NOMO-1 (cell line): ENCODE measurements around the gene HHLA2.
"Not testable (repeated sequence)": the region's sequence is repeated elsewhere in the genome, so short reads cannot be mapped to it uniquely, and the experiment has no call there.

Source experiments
- DNase-seq, 2 experiments: peaks; one replicate each; lab custom pipeline; 2025; ENCODE audit not compliant: unreplicated experiment in 2 of 2; lab: John Stamatoyannopoulos, UW

The HHLA2 gene

DNA sequence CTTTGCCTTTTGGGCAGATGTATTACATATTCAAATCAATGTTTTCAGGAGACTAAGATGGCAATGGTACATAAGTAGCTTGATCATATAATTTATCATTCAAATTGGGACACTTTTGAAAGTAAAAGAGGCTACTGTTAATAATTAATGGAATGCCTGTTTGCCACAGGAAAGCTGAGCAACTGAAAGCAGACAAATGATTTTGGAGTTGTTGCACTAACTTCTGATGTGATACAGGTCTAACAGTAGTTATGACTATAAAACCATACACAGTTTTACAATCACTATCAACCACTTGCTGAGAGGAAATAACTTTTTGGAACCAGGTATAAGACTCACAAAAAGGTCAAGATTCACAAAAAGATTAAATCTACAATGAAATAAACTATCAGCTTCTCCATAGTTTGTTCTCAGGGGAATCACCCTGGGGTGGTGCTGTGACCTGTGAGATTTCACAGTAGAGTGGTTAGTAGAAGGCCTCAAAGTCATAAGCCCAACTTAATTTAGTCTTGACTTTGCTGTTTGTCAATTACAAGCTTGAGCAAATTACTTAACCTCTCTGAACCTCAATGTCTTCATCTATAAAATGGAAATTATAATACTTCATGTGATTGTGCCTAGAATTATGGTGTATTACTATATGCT lies 42.7 kb downstream of the HHLA2 start:
- DNase-seq = no peak

GRCh38 chr3:108341911-108342310 lies 45.6 kb downstream of the HHLA2 start:
- no peak for DNase-seq

DNA sequence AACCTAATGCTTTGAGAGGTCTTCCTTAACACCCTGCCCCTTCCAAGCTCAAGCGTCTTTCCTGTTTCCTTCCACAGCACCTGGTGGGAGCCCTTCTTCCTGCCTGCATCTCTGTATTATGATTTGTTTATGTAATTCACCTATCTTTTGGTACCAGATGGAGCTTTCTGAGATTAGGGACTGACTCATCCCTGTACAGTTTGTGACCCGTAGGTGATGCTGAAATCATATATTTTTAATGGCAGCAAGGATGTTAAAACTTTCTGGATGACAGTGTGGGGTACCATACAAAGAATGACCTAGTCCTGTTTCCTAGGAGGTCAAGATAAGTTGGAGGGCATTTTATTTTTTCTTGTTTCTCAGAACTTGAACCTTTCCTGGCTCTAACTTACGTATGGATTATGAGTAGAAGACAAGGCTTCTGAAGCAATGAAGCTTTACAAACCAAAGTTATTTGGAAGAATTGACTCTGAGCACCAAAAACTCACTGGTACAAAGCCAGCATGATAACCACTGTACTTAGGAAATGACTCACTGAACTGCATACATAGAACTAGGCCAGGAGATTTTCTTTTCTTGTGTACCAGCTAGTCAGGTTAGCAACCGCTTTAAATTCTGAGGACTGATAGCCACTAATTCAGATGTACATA lies 46.6 kb downstream of the HHLA2 start:
- no peak for DNase-seq

DNA sequence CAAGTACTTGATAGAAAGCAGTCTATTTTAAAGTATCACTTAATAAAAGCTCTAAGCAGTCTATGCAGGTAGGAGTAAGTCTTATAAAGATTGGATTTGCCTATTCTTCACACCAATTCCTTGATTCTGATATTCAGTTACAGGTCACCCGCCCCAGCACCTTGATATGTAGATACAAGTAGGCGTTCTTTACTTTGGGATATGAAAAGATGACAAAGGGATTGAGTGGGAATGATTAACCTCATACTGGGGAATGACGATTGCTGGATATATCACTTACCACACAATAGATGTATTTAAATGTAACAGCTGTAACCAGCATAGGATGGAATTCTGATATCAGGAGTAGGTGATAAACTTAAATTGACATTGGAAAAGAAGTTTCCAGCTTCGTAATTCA lies 47.1 kb downstream of the HHLA2 start:
- DNase-seq = no peak

GRCh38 chr3:108345492-108346205 lies 49.3 kb downstream of the HHLA2 start:
- peak; percentile 41 to 42 for DNase-seq

DNA sequence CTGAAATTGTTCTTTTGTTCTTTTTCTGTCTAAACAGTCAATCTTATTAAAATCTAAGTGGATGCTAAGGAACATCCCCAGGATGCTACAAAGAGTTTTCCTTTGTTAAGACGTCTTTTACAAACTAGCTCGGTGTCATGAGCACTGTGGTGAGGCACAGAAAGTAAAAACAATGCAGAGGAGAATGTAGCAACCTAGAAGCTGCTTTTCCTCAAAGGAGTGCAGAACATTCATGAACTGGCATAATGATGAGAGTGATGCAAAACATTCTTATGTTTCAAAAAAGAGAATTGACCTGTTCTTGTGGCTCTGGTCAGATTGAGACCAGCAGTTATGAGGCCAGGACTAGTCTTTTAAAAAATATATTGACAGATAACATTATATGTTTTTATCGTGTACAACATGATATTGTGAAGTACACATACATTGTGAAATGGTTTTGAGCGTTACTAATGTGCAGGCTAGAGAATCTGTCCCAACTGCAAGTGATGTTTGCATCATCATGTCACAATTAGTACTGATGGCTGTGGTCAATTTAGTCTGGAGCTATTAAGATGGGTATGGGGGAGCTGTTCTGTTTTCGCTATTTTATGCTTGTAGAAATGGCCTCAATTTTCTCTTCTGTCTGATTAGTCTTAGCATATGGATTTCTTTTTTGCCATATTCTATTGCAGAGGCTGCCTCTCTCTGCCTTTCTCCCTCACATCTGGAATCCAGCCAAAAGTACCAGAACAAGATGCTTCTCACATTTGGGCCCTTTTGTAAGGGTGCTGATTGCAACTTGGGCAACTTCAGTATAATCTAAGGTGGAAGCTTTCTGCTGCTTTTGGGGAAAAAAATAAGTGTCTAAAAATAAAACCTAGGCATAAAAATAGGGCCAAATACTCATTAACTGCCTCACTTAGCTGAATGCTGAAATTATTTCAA lies 50.2 kb downstream of the HHLA2 start:
- DNase-seq = peak; percentile 78 to 94

GRCh38 chr3:108352176-108352575 lies 55.8 kb downstream of the HHLA2 start:
- DNase-seq = no peak

DNA sequence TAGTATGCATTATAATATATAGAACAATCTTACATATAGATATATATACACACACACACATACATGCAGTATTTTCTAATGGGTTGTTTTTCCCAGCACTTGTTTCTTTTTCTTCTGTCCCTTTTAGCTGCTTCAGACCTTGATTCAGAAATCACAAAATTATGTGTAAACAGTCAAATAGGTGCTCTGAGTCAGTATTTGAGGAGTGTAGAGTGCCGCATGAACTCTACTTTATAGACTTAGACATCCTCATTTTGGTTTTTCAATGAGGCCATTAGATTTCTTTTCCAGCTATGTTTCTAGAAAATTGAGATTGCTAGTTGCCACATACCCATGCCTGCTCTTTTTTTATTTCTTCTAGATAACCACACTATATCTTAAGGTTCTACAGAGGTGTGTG lies 58.2 kb downstream of the HHLA2 start:
- DNase-seq = no peak

DNA sequence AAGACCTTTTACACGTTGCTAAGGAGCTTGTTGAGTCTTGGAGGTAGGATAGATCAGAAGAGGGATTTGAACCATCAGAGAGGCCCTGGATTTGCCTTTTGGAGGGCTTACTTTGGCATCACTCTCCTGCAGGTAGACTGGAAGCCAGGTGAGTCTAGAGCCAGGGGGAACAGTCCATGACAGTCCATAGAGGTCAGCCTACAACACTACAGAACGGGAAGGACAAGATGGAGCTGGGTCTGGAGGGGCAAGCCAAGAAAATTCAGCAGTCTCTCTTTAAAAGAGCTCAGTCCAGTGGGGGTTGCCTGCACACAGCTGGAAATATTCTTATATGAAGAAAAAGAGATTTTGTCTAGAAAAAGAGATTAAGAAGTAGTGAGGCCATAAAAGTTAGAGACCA lies 60.7 kb downstream of the HHLA2 start:
- DNase-seq = no peak

DNA sequence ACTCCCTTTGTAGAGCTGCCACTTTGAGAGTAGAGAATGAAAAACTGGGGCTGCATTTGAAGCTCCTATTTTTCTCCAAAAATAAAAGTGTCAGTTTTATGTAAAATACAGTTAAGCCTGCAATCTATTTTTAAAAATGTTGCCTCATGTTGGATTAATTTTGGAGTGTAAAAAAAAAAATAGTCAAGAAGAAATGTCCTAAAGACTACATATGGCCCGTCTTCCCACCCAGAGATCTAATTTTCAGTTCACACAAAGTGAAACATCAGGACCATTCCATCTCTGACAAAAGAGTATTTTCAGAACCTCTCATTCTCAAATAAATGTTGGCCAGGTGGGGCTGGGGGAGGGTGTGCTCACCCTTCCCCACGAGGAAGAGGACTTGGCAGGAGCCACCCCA lies 62.7 kb downstream of the HHLA2 start:
- DNase-seq = no peak

- DNase-seq = no peak
Observed at GRCh38 chr3:108376026-108376425, 79.7 kb downstream of the HHLA2 start.

- DNase-seq = no peak
Observed at GRCh38 chr3:108377384-108377783, 81.0 kb downstream of the HHLA2 start.

GRCh38 chr3:108378153-108378951 lies 82.0 kb downstream of the HHLA2 start:
- no peak for DNase-seq

- DNase-seq = not testable (repeated sequence)
Observed at GRCh38 chr3:108378952-108379342, 82.6 kb downstream of the HHLA2 start.

GRCh38 chr3:108380128-108380795 lies 83.9 kb downstream of the HHLA2 start:
- DNase-seq = no peak

DNA sequence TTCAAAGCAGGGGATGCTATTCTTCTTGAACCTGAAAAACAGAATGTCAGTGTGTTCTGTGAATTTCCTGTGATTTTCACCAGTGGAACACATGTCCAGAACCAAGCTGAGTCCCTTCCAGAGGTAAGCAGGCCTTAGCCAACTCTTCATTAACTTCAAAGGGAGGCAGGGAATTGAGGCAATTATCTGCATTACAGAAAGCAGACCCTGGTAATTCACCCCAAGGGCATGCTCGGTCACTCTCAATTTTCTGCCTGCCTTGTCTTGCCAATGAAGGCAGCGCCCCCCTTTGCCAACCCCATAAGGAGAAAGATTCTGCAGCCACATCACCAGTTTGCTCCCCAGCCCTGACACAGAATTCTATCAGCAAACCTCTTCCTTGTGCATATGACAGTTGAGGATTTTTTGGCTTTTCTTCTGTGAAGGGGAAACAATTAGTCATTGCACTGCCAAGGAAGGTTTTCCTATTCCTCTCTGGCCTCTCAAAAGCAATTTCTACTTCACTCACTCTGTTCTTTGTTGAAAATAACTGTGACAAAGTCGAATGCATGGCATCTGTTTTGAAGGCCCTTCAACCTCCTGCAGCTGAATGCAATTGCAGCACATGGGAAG lies 85.3 kb downstream of the HHLA2 start:
- DNase-seq = no peak

GRCh38 chr3:108383306-108383705 lies 87.0 kb downstream of the HHLA2 start:
- DNase-seq = no peak

DNA sequence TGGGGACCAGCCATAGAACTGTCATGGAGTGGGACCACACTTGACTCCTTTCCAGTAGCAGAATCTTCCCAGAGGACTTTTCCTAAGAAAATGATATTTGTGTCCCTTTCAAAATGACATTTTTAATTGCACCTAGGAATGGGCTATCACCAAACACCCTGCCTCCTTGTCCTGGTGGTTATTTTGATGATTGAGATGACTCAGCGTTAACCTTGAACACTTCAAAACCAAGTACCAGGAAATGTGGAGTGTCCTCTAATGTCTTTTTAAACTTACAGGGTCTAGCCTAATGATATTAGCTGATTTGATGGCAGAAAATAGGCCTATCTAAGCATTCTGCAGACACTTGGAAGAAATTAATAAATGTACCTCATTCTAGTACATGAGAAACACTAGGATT lies 90.7 kb downstream of the HHLA2 start:
- DNase-seq = no peak
